Astrocyte (in vitro differentiated cells and primary cell): Measurements from ENCODE around the gene DCAF10.

Experiments
- CTCF ChIP-seq: IDR thresholded peaks from 2 replicates; pipeline ENCODE4 v1.5.1; 2011; ENCODE audit warnings: low read depth, mild to moderate bottlenecking, inconsistent platforms, low read length, moderate library complexity; ENCODE audit not compliant: insufficient read depth
- EZH2 ChIP-seq: IDR thresholded peaks from 2 replicates; pipeline ENCODE4 v1.6.1; 2012; ENCODE audit warnings: mild to moderate bottlenecking, low read length, inconsistent platforms; ENCODE audit not compliant: insufficient read depth

DNA sequence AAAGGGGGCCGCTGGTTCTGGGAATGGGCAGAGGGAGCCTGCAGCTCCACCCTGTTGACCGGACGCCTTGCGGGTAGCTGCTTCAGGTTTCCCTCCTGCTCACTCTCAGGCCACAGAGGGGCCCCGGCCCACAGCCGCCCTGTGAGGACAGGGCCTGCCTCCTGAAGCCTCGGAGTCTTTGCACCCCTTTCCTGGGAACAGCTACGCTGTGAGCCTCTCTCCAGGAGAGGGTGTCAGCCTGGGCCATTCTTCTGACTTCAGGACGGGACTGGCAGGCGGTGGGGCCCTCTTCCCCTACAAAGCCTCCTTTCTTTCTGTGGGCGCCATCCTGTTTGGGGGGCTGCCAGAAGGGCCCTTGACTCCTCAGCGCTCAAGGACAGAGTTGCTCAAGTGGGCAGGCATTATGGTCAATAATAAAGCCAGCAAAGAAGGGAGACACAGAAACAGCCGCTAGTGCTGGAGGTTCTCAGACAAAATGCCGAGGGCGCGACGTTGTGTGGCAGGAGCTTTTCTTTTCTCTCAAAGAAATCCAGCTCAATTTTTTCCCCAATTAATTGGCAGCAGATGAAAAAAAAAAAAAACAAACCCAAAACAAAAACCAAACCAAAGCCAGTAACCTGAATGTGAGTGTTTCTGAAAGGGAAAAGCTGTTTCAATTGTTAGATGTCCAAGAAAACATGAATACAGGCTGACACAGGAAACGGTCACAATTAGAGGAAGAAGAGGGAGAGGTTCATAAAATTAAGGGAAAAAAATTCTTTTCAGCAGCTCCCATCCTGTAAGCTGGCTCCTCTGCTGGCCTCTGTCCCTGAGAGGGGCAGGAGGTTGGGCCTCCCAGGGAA, 116.1 kb downstream of the DCAF10 start:
- no peak for TF ChIP-seq CTCF
- no peak for TF ChIP-seq EZH2
